SK-N-SH (cell line): ENCODE results near the gene SORBS1. TPM values are rescaled to one million over a fixed set of nuclear protein-coding genes. Genes with fewer than 3 reads are reported as not detected.

Experiments used
- CTCF ChIA-PET: fragments of 300-600, 350-600 bp; formaldehyde crosslinking; extraction: SDS; loops from one replicate; lab custom pipeline; 2021; lab: Yijun Ruan, JAX
- POLR2A ChIA-PET: fragments of 350-600 bp; sonication (Branson Sonifier 250); formaldehyde crosslinking; extraction: SDS; loops from one replicate; lab custom pipeline; 2020; ENCODE audit warnings: antibody characterized with exemption, inconsistent platforms; lab: Yijun Ruan, JAX
- DNase-seq: peaks from one replicate; pipeline ENCODE4 v3.0.0; 2012
- H2AFZ ChIP-seq: fragments of 200-600 bp; sonication (generic); 2 replicates; pipeline ENCODE4 v1.8.1; 2016; ENCODE audit warnings: antibody characterized with exemption, mild to moderate bottlenecking, low read depth
- H3F3A ChIP-seq: fragments of 200-600 bp; sonication (generic); replicated peaks from 2 replicates; pipeline ENCODE3; 2016; ENCODE audit warnings: antibody characterized with exemption, mild to moderate bottlenecking; ENCODE audit not compliant: insufficient read depth
- H3K27ac ChIP-seq, 2 experiments: fragments of 200-500 bp in 1 of 2; fragments of 200-600 bp in 1 of 2; sonication (Bioruptor generic) in 1 of 2; sonication (generic), shearing (Covaris generic) in 1 of 2; 2 replicates each; pipeline versions ENCODE4 v1.5.1 to v1.6.1; 2014 to 2016; ENCODE audit warnings: low read depth in 2 of 2, inconsistent platforms in 1 of 2, low read length in 1 of 2, mild to moderate bottlenecking in 1 of 2, mixed read lengths in 1 of 2
- H3K27me3 ChIP-seq: fragments of 200-600 bp; sonication (generic), shearing (Covaris generic); 2 replicates; pipeline ENCODE4 v1.6.1; 2016; ENCODE audit warnings: mixed run types; ENCODE audit not compliant: insufficient read depth
- H3K36me3 ChIP-seq, 2 experiments: fragments of 200-500 bp in 1 of 2; fragments of 200-600 bp in 1 of 2; sonication (Bioruptor generic) in 1 of 2; sonication (generic) in 1 of 2; replicated peaks in 1 of 2; 2 replicates each; pipeline versions ENCODE3 to v1.5.1; 2014 to 2016; ENCODE audit warnings: low read length in 1 of 2, mild to moderate bottlenecking in 1 of 2; ENCODE audit not compliant: insufficient read depth in 2 of 2, control insufficient read depth in 1 of 2
- H3K4me1 ChIP-seq, 2 experiments: fragments of 200-500 bp in 1 of 2; fragments of 200-600 bp in 1 of 2; sonication (Bioruptor generic) in 1 of 2; sonication (generic), shearing (Covaris generic) in 1 of 2; 2 replicates each; pipeline versions ENCODE4 v1.5.1 to v1.6.1; 2014 to 2016; ENCODE audit warnings: low read depth in 1 of 2, low read length in 1 of 2, mixed run types in 1 of 2; ENCODE audit not compliant: insufficient read depth in 2 of 2, control insufficient read depth in 1 of 2
- H3K4me2 ChIP-seq: fragments of 200-600 bp; sonication (generic), shearing (Covaris generic); 2 replicates; pipeline ENCODE4 v1.6.1; 2017; ENCODE audit warnings: mixed run types
- H3K4me3 ChIP-seq, 2 experiments: fragments of 200-500 bp in 1 of 2; fragments of 200-600 bp in 1 of 2; sonication (Bioruptor generic) in 1 of 2; sonication (generic), shearing (Covaris generic) in 1 of 2; 2 replicates each; pipeline versions ENCODE4 v1.5.1 to v1.8.1; 2014 to 2016; ENCODE audit warnings: low read depth in 2 of 2, inconsistent platforms in 1 of 2, low read length in 1 of 2, mild to moderate bottlenecking in 1 of 2, mixed read lengths in 1 of 2, moderate library complexity in 1 of 2
- H3K79me2 ChIP-seq: fragments of 200-600 bp; sonication (generic); 2 replicates; pipeline ENCODE4 v1.8.1; 2017; ENCODE audit warnings: mild to moderate bottlenecking; ENCODE audit not compliant: insufficient read depth
- H3K9ac ChIP-seq: fragments of 200-600 bp; sonication (generic); 2 replicates; pipeline ENCODE4 v1.6.1; 2017; ENCODE audit warnings: mixed run types
- H3K9me2 ChIP-seq: fragments of 200-600 bp; sonication (generic); 2 replicates; pipeline ENCODE4 v1.6.1; 2017; ENCODE audit warnings: mixed run types
- H3K9me3 ChIP-seq: fragments of 200-600 bp; sonication (generic); 2 replicates; pipeline ENCODE4 v1.6.1; 2017; ENCODE audit warnings: mixed run types, mild to moderate bottlenecking, moderate library complexity
- H4K20me1 ChIP-seq: fragments of 200-600 bp; sonication (generic); 2 replicates; pipeline ENCODE4 v1.6.1; 2017; ENCODE audit warnings: mild to moderate bottlenecking, mixed run types; ENCODE audit not compliant: insufficient read depth
- CTCF ChIP-seq: fragments of 200-600 bp; sonication (generic); IDR thresholded peaks from 2 replicates; pipeline ENCODE4 v1.6.1; 2017; ENCODE audit warnings: antibody characterized with exemption, mild to moderate bottlenecking, moderate library complexity
- ELF1 ChIP-seq: IDR thresholded peaks from 2 replicates; pipeline ENCODE4 v1.4.0; 2012
- EP300 ChIP-seq, 2 experiments: IDR thresholded peaks; 2 replicates each; pipeline versions ENCODE4 v1.4.0 to v1.6.1; 2012; ENCODE audit warnings: borderline replicate concordance in 1 of 2, low read depth in 1 of 2, low read length in 1 of 2
- EZH2phosphoT487 ChIP-seq: fragments of 200-600 bp; sonication (generic); IDR thresholded peaks from 2 replicates; pipeline ENCODE4 v1.6.1; 2017; ENCODE audit warnings: low read depth, mixed run types, mild to moderate bottlenecking, antibody characterized with exemption, moderate library complexity, borderline replicate concordance
- GABPA ChIP-seq: IDR thresholded peaks from 2 replicates; pipeline ENCODE4 v1.4.0; 2012; ENCODE audit warnings: low read depth, mild to moderate bottlenecking
- GATA2 ChIP-seq: sonication (generic); formaldehyde crosslinking; IDR thresholded peaks from 2 replicates; pipeline ENCODE4 v1.5.0; 2020; ENCODE audit warnings: mild to moderate bottlenecking, missing genetic modification reagents
- JUND ChIP-seq: IDR thresholded peaks from 2 replicates; pipeline ENCODE4 v1.4.0; 2012
- MAX ChIP-seq: IDR thresholded peaks from 2 replicates; pipeline ENCODE4 v1.4.0; 2012; ENCODE audit warnings: low read depth
- MXI1 ChIP-seq: IDR thresholded peaks from 2 replicates; pipeline ENCODE4 v1.6.1; 2012; ENCODE audit warnings: mild to moderate bottlenecking, low read depth, low read length, improper control_type of control experiment
- NFIC ChIP-seq: IDR thresholded peaks from 2 replicates; pipeline ENCODE4 v1.4.0; 2012; ENCODE audit warnings: borderline replicate concordance
- NRF1 ChIP-seq: IDR thresholded peaks from 2 replicates; pipeline ENCODE4 v1.6.1; 2012; ENCODE audit warnings: low read depth, mild to moderate bottlenecking, low read length
- POLR2AphosphoS5 ChIP-seq: IDR thresholded peaks from 2 replicates; pipeline ENCODE4 v1.6.1; 2012; ENCODE audit warnings: low read depth, low read length
- RAD21 ChIP-seq: IDR thresholded peaks from 2 replicates; pipeline ENCODE4 v1.6.1; 2012; ENCODE audit warnings: mild to moderate bottlenecking, low read length
- RCOR1 ChIP-seq: fragments of 150-350 bp; IDR thresholded peaks from 2 replicates; pipeline ENCODE4 v1.6.1; 2017; ENCODE audit warnings: antibody characterized with exemption, low read length
- SIN3A ChIP-seq: IDR thresholded peaks from 2 replicates; pipeline ENCODE4 v1.6.1; 2012; ENCODE audit warnings: low read depth, mild to moderate bottlenecking, low read length, moderate library complexity, borderline replicate concordance
- SMC3 ChIP-seq: IDR thresholded peaks from 2 replicates; pipeline ENCODE4 v1.6.1; 2012; ENCODE audit warnings: low read depth, low read length, improper control_type of control experiment
- TCF12 ChIP-seq: IDR thresholded peaks from 2 replicates; pipeline ENCODE4 v1.4.0; 2012
- USF2 ChIP-seq: fragments of 150-350 bp; IDR thresholded peaks from 2 replicates; pipeline ENCODE4 v1.6.1; 2017; ENCODE audit warnings: antibody characterized with exemption, low read length, low read depth, borderline replicate concordance
- YY1 ChIP-seq: IDR thresholded peaks from 2 replicates; pipeline ENCODE4 v1.4.0; 2012; ENCODE audit warnings: low read depth, mild to moderate bottlenecking
- WGBS: methylation state at CpG from one replicate; pipeline ENCODE4 v1.1.6; 2017; ENCODE audit warnings: low lambda C conversion rate; 5-methylcytosine and 5-hydroxymethylcytosine counted together
- polyA plus RNA-seq, 3 experiments: library from polyadenylated mRNA; depleted of rRNA; stranded (reverse); fragments of >200 nt; gene quantifications; 2 replicates each; pipeline ENCODE4 v1.2.3, GENCODE V29; 2012

The SORBS1 gene
- polyA plus RNA-seq, 1 of the 3 experiments (the other 2 are of a cell fraction) = 0.36 TPM

GRCh38 chr10:95434583-95434982, 126.6 kb downstream of the SORBS1 start:
- Histone ChIP-seq H3K27me3 (no peaks in the 10 kb centered on the region), H4K20me1 (no peaks in the 10 kb centered on the region), H3K79me2 (no peaks in the 10 kb centered on the region), H3K36me3 (no peaks in the 10 kb centered on the region), H3K4me3 (no peak overlapping the region), H3K9me2 (no peaks in the 10 kb centered on the region), H3K27ac (no peak overlapping the region), H3K9ac (no peak overlapping the region), H2AFZ (no peak overlapping the region), H3K9me3 (no peaks in the 10 kb centered on the region), H3F3A (no peaks in the 10 kb centered on the region), H3K4me2 (no peak overlapping the region), H3K4me1 (no peaks in the 10 kb centered on the region; a peak in 1 of 4 replicates)
- TF ChIP-seq CTCF = no peak
- no peak for TF ChIP-seq YY1
- TF ChIP-seq NRF1 = no peak
- no peak for TF ChIP-seq TCF12
- TF ChIP-seq JUND = no peak
- no peak for TF ChIP-seq RAD21
- TF ChIP-seq EZH2phosphoT487 = no peak
- no peak for TF ChIP-seq USF2
- TF ChIP-seq RCOR1 = no peak
- no peak for TF ChIP-seq SMC3
- TF ChIP-seq MAX = no peak
- no peak for TF ChIP-seq POLR2AphosphoS5
- TF ChIP-seq SIN3A = no peak
- no peak for TF ChIP-seq ELF1
- no peak for TF ChIP-seq GATA2 (CRISPR knock-in tag)
- TF ChIP-seq NFIC = no peak
- no peak for TF ChIP-seq MXI1
- TF ChIP-seq GABPA = no peak
- TF ChIP-seq EP300 (IDR thresholded peaks at IDR 0.05; ENCODE audit: borderline replicate concordance in 1 of 2, low read depth in 1 of 2, low read length in 1 of 2) = no peak
- CTCF ChIA-PET = interaction anchor here (0.6 to 4.3 kb wide), 4 partner anchors 12 to 167 kb away, joined by 3 to 21 read pairs (median 5); no protein-coding TSS in a partner anchor
- POLR2A ChIA-PET = no interaction called here
- WGBS = 81% methylated on average over 8 of the region's 9 CpGs
- DNase-seq = no peak
